ENCODE results near the gene FZR1. TPM values are rescaled to one million over a fixed set of nuclear protein-coding genes. Genes with fewer than 3 reads are reported as not detected.

Gene FZR1
- total RNA-seq, 1 donor from 2014 or later = 53.9 TPM

GRCh38 chr19:3459965-3460582 lies 46.0 kb upstream of the FZR1 start:
- DNase-seq (ENCODE audit: low read depth) = no peak
- no peak overlapping the region for H3K4me3 ChIP-seq (ENCODE audit: low read depth, low read length)
- TF ChIP-seq CTCF (conservative IDR thresholded peaks at IDR 0.05; ENCODE audit: low read depth, low read length) = no peak

GRCh38 chr19:3462991-3463713 lies 43.0 kb upstream of the FZR1 start:
- DNase-seq (ENCODE audit: low read depth) = no peak
- no peak overlapping the region for H3K4me3 ChIP-seq (ENCODE audit: low read depth, low read length)
- no peak for TF ChIP-seq CTCF (conservative IDR thresholded peaks at IDR 0.05; ENCODE audit: low read depth, low read length)

GRCh38 chr19:3463714-3464586 lies 42.2 kb upstream of the FZR1 start:
- DNase-seq (ENCODE audit: low read depth) = no peak
- no peak for TF ChIP-seq CTCF (conservative IDR thresholded peaks at IDR 0.05; ENCODE audit: low read depth, low read length)
- no peak overlapping the region for H3K4me3 ChIP-seq (ENCODE audit: low read depth, low read length)

GRCh38 chr19:3464587-3465235 lies 41.4 kb upstream of the FZR1 start:
- no peak overlapping the region for H3K4me3 ChIP-seq (ENCODE audit: low read depth, low read length)
- no peak for DNase-seq (ENCODE audit: low read depth)
- no peak for TF ChIP-seq CTCF (conservative IDR thresholded peaks at IDR 0.05; ENCODE audit: low read depth, low read length)

- no peak for DNase-seq (ENCODE audit: low read depth)
- no peak overlapping the region for H3K4me3 ChIP-seq (ENCODE audit: low read depth, low read length)
- TF ChIP-seq CTCF (conservative IDR thresholded peaks at IDR 0.05; ENCODE audit: low read depth, low read length) = no peak
Measured at GRCh38 chr19:3465552-3465951, 40.6 kb upstream of the FZR1 start.

- no peak overlapping the region for H3K4me3 ChIP-seq (ENCODE audit: low read depth, low read length)
- no peak for TF ChIP-seq CTCF (conservative IDR thresholded peaks at IDR 0.05; ENCODE audit: low read depth, low read length)
- DNase-seq (ENCODE audit: low read depth) = no peak
Measured at GRCh38 chr19:3466635-3467034, 39.5 kb upstream of the FZR1 start.
